GM12878 (cell line): ENCODE results near the gene ADGRG1. TPM values are rescaled to one million over a fixed set of nuclear protein-coding genes. Genes with fewer than 3 reads are reported as not detected.

Source experiments
- ATAC-seq: fragments of 200-7000 bp; cut with Tn5 transposase; 3 replicates; pipeline ENCODE4 v1.9.1; 2020; ENCODE audit warnings: mild to moderate bottlenecking, moderate library complexity
- BruUV-seq: library from RNA; stranded (reverse); fragments of 400-500 nt; replicated peaks from 2 replicates; lab custom pipeline; 2021; lab: Mats Ljungman, UMichigan
- CTCF ChIA-PET: fragments of 300-600 bp; sonication (Branson Sonifier 250); formaldehyde crosslinking; extraction: SDS; loops from one replicate; lab custom pipeline; 2021; ENCODE audit warnings: inconsistent platforms; lab: Yijun Ruan, JAX
- POLR2A ChIA-PET: fragments of 350-600 bp; formaldehyde crosslinking; extraction: SDS; loops from one replicate; lab custom pipeline; 2021; ENCODE audit warnings: inconsistent platforms; lab: Charles Lee
- RAD21 ChIA-PET: fragments of 300-600 bp; sonication (Branson Sonifier 250); formaldehyde crosslinking; loops from one replicate; lab custom pipeline; 2023; ENCODE audit warnings: antibody characterized with exemption; ENCODE audit not compliant: unreplicated experiment; lab: Charles Lee
- SMC1A ChIA-PET: fragments of 300-600 bp; sonication (Branson Sonifier 250); formaldehyde crosslinking; loops from one replicate; lab custom pipeline; 2023; ENCODE audit not compliant: unreplicated experiment, uncharacterized antibody; lab: Charles Lee
- DNase-seq: peaks from one replicate; pipeline ENCODE4 v3.0.0-alpha.2; 2011; ENCODE audit warnings: low read depth, low spot score
- FAIRE-seq: peaks from 3 replicates; lab custom pipeline; 2011; peaks lifted over from hg19 to GRCh38; lab: Jason Lieb, UNC
- H2AFZ ChIP-seq: 2 replicates; pipeline ENCODE4 v1.6.0; 2011; ENCODE audit warnings: low read depth, low read length, control low read depth; ENCODE audit not compliant: control insufficient read depth
- H3K27ac ChIP-seq: 2 replicates; pipeline ENCODE4 v1.5.1; 2011; ENCODE audit warnings: control low read depth; ENCODE audit not compliant: control insufficient read depth, insufficient read depth
- H3K27me3 ChIP-seq, 2 experiments: replicated peaks in 1 of 2; 2 replicates each; pipeline versions ENCODE4 v1.6.0 to v1.6.1; 2011; ENCODE audit warnings: low read length in 1 of 2; ENCODE audit not compliant: control insufficient read depth in 2 of 2, insufficient read depth in 2 of 2
- H3K36me3 ChIP-seq, 2 experiments: 2 replicates each; pipeline ENCODE4 v1.5.1; 2011; ENCODE audit warnings: low read length in 1 of 2; ENCODE audit not compliant: control insufficient read depth in 2 of 2, insufficient read depth in 2 of 2
- H3K4me1 ChIP-seq: 2 replicates; pipeline ENCODE4 v1.6.1; 2011; ENCODE audit warnings: mild to moderate bottlenecking, low read length, moderate library complexity, mixed read lengths; ENCODE audit not compliant: control insufficient read depth, insufficient read depth
- H3K4me2 ChIP-seq: 2 replicates; pipeline ENCODE4 v1.6.0; 2011; ENCODE audit warnings: control low read depth; ENCODE audit not compliant: control insufficient read depth, insufficient read depth
- H3K4me3 ChIP-seq: fragments of 200-600 bp; sonication (generic); 2 replicates; pipeline ENCODE4 v1.5.1; 2016
- H3K79me2 ChIP-seq: 2 replicates; pipeline ENCODE4 v1.6.0; 2011; ENCODE audit warnings: low read length; ENCODE audit not compliant: control insufficient read depth, insufficient read depth
- H3K9ac ChIP-seq: 2 replicates; pipeline ENCODE4 v1.8.0; 2011; ENCODE audit warnings: low read length, control low read depth, mixed read lengths; ENCODE audit not compliant: control insufficient read depth, insufficient read depth
- H3K9me3 ChIP-seq: replicated peaks from 3 replicates; pipeline ENCODE4 v1.5.1; 2011; ENCODE audit warnings: mild to moderate bottlenecking, low read length; ENCODE audit not compliant: control insufficient read depth, insufficient read depth
- H4K20me1 ChIP-seq: 2 replicates; pipeline ENCODE4 v1.6.0; 2011; ENCODE audit not compliant: control insufficient read depth, insufficient read depth
- CBFB ChIP-seq: IDR thresholded peaks from 2 replicates; pipeline ENCODE4 v1.6.1; 2016; ENCODE audit warnings: antibody characterized with exemption, low read depth
- CEBPB ChIP-seq, 2 experiments: fragments of 150-350 bp in 1 of 2; IDR thresholded peaks; 2 replicates each; pipeline ENCODE4 v1.6.1; 2012 to 2014; ENCODE audit warnings: low read depth in 2 of 2, low read length in 2 of 2, borderline replicate concordance in 1 of 2, inconsistent platforms in 1 of 2
- EGR1 ChIP-seq, 2 experiments: IDR thresholded peaks; 1 replicate in 1 of 2; 2 replicates in 1 of 2; pipeline ENCODE4 v1.6.1; 2011 to 2012; ENCODE audit warnings: low read depth in 2 of 2, low read length in 2 of 2, borderline replicate concordance in 1 of 2, mild to moderate bottlenecking in 1 of 2, moderate library complexity in 1 of 2
- EP300 ChIP-seq, 2 experiments: fragments of 150-350 bp in 1 of 2; IDR thresholded peaks; 2 replicates each; pipeline ENCODE4 v1.6.1; 2011 to 2012; ENCODE audit warnings: low read depth in 2 of 2, low read length in 2 of 2, borderline replicate concordance in 1 of 2, improper control_type of control experiment in 1 of 2, inconsistent platforms in 1 of 2; ENCODE audit not compliant: control insufficient read depth in 1 of 2
- EZH2 ChIP-seq: IDR thresholded peaks from 2 replicates; pipeline ENCODE4 v1.6.1; 2012; ENCODE audit warnings: low read depth, mild to moderate bottlenecking, control low read depth, inconsistent platforms, low read length, borderline replicate concordance; ENCODE audit not compliant: control insufficient read depth
- HDAC6 ChIP-seq: fragments of 200-600 bp; sonication (generic); IDR thresholded peaks from one replicate; pipeline ENCODE4 v1.8.0; 2017; ENCODE audit warnings: antibody characterized with exemption; ENCODE audit not compliant: unreplicated experiment
- IKZF1 ChIP-seq: fragments of 450-650 bp; conservative IDR thresholded peaks from 2 replicates; pipeline ENCODE4 v1.6.1; 2017; ENCODE audit warnings: antibody characterized with exemption, mild to moderate bottlenecking
- JUNB ChIP-seq: IDR thresholded peaks from 2 replicates; pipeline ENCODE4 v1.6.1; 2016; ENCODE audit warnings: antibody characterized with exemption, mild to moderate bottlenecking
- NR2F1 ChIP-seq: fragments of 450-650 bp; conservative IDR thresholded peaks from 2 replicates; pipeline ENCODE4 v1.6.1; 2017; ENCODE audit warnings: mild to moderate bottlenecking
- PAX8 ChIP-seq: fragments of 450-650 bp; IDR thresholded peaks from 2 replicates; pipeline ENCODE4 v1.6.1; 2017; ENCODE audit warnings: mild to moderate bottlenecking, moderate library complexity
- RAD51 ChIP-seq: fragments of 450-650 bp; IDR thresholded peaks from 2 replicates; pipeline ENCODE4 v1.6.1; 2016; ENCODE audit warnings: moderate library complexity, mild to moderate bottlenecking, inconsistent platforms
- SKIL ChIP-seq: fragments of 450-650 bp; IDR thresholded peaks from 2 replicates; pipeline ENCODE4 v1.6.1; 2017; ENCODE audit warnings: mild to moderate bottlenecking, low read depth, inconsistent platforms; ENCODE audit not compliant: poor library complexity, severe bottlenecking
- STAT3 ChIP-seq: IDR thresholded peaks from 2 replicates; pipeline ENCODE4 v1.6.1; 2011; ENCODE audit warnings: low read depth, low read length, improper control_type of control experiment
- ZNF687 ChIP-seq: fragments of 450-650 bp; IDR thresholded peaks from 2 replicates; pipeline ENCODE4 v1.6.1; 2017; ENCODE audit warnings: mild to moderate bottlenecking, moderate library complexity
- WGBS: methylation state at CpG from one replicate; pipeline ENCODE4 v1.1.6; 2016; ENCODE audit warnings: low lambda C conversion rate; ENCODE audit not compliant: insufficient replicate concordance, insufficient coverage; ENCODE audit errors: missing lambda C conversion rate; 5-methylcytosine and 5-hydroxymethylcytosine counted together
- in situ Hi-C: fragments of 300-500 bp; cut with MboI; formaldehyde crosslinking; loops from 9 replicates; pipeline ENCODE4 v1.14.3; 2018; ENCODE audit warnings: mixed read lengths
- intact Hi-C: fragments of 100-400 bp; cut with micrococcal nuclease; formaldehyde crosslinking; loops from one replicate; pipeline ENCODE4 v1.14.2; 2022; ENCODE audit not compliant: unreplicated experiment
- polyA plus RNA-seq, 11 experiments: library from polyadenylated mRNA; depleted of rRNA in 4 of 11; unstranded in 6 of 11; stranded (reverse) in 5 of 11; fragments of >200 nt; fragmentation: Nextera tagmentation in 4 of 11; fragmentation: Illumina TruSeq in 1 of 11; extraction: Ambion mirVana in 4 of 11; extraction: Trizol in 1 of 11; gene quantifications; 1 replicate in 1 of 11; 2 replicates in 10 of 11; pipeline versions ENCODE4 v1.2.1 to v1.2.3, GENCODE V29; 2011 to 2016; ENCODE audit warnings: inconsistent platforms in 2 of 11, missing spikeins in 2 of 11, low read depth in 1 of 11
- total RNA-seq, 4 experiments: library from RNA; depleted of rRNA in 3 of 4; stranded (reverse); fragments of >200 nt in 3 of 4; fragmentation: Illumina TruSeq in 1 of 4; extraction: Trizol in 1 of 4; gene quantifications; 2 replicates each; pipeline versions ENCODE4 v1.2.1 to v1.2.3, GENCODE V29; 2013 to 2021
- TF ChIP-seq, protein P1 (sequence below): fragments of 450-650 bp; IDR thresholded peaks from 2 replicates; pipeline ENCODE4 v1.6.1; 2016; ENCODE audit warnings: mild to moderate bottlenecking, moderate library complexity, borderline replicate concordance

ADGRG1 gene
- total and polyA plus RNA-seq, 10 of the 15 experiments (the other 5 are each of a cell fraction or from before 2014, with no cell fraction given) = 0.07 to 2.0 (median 0.75) TPM

DNA sequence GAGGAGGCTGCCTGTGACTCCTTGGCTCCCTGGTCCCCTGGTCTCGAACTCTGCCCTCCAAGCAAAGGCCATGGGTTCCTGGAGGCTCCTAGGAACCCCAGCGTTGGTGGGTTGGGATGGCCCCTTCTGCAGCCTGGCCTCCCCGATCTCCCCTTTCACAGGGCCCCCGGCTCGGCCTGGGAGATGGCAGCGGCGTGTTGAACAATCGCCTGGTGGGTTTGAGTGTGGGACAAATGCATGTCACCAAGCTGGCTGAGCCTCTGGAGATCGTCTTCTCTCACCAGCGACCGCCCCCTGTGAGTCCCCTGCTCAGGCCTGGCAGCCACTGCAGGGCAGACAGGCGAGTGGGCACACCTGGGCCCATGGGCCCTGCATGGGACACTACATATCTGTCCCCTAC, 50.6 kb downstream of the ADGRG1 start:
- Histone ChIP-seq H3K27me3 (no peaks in the 10 kb centered on the region; a peak in 1 of 4 replicates), H2AFZ (no peak overlapping the region), H3K9me3 (no peaks in the 10 kb centered on the region), H4K20me1 (no peaks in the 10 kb centered on the region), H3K4me1 (no peaks in the 10 kb centered on the region), H3K27ac (no peak overlapping the region), H3K4me3 (no peak overlapping the region), H3K36me3 (no peaks in the 10 kb centered on the region), H3K79me2 (no peaks in the 10 kb centered on the region), H3K9ac (no peak overlapping the region), H3K4me2 (no peak overlapping the region)
- no peak for FAIRE-seq
- WGBS = 32% methylated on average over 12 of the region's 12 CpGs
- TF ChIP-seq IKZF1 (no peak), SKIL (no peak), PAX8 (no peak), JUNB (no peak), CBFB (no peak), ZNF687 (no peak), CEBPB (IDR thresholded peaks at IDR 0.05; ENCODE audit: borderline replicate concordance in 1 of 2, low read depth in 2 of 2, low read length in 2 of 2) (no peak), EZH2 (no peak), EP300 (IDR thresholded peaks at IDR 0.05; ENCODE audit: borderline replicate concordance in 1 of 2, control insufficient read depth in 1 of 2, low read depth in 2 of 2, low read length in 2 of 2) (no peak), STAT3 (no peak), NR2F1 (no peak), HDAC6 (no peak), EGR1 (IDR thresholded peaks at IDR 0.05; ENCODE audit: borderline replicate concordance in 1 of 2, low read depth in 2 of 2, low read length in 2 of 2) (no peak), RAD51 (no peak)
- TF ChIP-seq, protein P1, sequence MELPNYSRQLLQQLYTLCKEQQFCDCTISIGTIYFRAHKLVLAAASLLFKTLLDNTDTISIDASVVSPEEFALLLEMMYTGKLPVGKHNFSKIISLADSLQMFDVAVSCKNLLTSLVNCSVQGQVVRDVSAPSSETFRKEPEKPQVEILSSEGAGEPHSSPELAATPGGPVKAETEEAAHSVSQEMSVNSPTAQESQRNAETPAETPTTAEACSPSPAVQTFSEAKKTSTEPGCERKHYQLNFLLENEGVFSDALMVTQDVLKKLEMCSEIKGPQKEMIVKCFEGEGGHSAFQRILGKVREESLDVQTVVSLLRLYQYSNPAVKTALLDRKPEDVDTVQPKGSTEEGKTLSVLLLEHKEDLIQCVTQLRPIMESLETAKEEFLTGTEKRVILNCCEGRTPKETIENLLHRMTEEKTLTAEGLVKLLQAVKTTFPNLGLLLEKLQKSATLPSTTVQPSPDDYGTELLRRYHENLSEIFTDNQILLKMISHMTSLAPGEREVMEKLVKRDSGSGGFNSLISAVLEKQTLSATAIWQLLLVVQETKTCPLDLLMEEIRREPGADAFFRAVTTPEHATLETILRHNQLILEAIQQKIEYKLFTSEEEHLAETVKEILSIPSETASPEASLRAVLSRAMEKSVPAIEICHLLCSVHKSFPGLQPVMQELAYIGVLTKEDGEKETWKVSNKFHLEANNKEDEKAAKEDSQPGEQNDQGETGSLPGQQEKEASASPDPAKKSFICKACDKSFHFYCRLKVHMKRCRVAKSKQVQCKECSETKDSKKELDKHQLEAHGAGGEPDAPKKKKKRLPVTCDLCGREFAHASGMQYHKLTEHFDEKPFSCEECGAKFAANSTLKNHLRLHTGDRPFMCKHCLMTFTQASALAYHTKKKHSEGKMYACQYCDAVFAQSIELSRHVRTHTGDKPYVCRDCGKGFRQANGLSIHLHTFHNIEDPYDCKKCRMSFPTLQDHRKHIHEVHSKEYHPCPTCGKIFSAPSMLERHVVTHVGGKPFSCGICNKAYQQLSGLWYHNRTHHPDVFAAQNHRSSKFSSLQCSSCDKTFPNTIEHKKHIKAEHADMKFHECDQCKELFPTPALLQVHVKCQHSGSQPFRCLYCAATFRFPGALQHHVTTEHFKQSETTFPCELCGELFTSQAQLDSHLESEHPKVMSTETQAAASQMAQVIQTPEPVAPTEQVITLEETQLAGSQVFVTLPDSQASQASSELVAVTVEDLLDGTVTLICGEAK = no peak
- CTCF ChIA-PET = no interaction called here
- SMC1A ChIA-PET = no interaction called here
- RAD21 ChIA-PET = no interaction called here
- ATAC-seq = no peak
- POLR2A ChIA-PET = no interaction called here
- intact Hi-C loops (no loop called here), in situ Hi-C loops (no loop called here)
- DNase-seq = no peak
- no TSS peak for BruUV-seq
